ENCODE data around the gene BCL2L2. TPM values are rescaled to one million over a fixed set of nuclear protein-coding genes. Genes with fewer than 3 reads are reported as not detected.

BCL2L2 gene
- total RNA-seq, 4 donors from 2014 or later: 36.7 to 57.8 (median 47.4) TPM

DNA sequence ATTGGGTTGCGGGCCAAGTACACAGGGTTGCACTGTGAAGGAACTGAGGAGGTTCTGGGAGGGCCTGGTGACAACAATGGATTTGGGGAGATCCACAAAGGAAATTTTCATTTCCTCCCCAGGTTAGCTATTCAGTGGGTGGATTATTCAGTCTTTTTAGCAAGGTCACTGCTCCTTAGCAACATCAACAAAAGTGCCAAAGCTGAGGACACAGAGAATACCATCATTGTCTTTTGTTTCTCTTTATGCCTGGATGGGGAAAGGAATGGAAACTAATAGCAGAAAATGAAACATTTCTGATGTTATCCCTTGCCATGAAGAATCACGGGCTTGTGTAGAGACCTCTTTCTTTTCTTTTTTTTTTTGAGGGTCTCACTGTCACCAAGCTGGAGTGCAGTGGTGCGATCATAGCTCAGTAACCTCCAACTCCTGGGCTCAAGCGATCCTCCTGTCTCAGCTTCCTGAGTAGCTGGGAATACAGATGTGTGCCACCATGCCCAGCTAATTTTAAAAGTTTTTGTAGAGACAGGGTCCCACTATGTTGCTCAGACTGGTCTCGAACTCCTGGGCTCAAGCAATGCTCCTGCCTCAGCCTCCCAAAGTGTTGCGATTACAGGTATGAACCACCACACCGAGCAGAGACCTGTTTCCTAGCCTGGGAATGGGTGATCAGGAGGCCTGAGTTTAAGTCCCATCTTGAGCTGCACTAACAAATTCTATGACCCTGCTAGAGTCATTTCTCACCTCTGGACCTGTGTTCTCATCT is 10.4 kb upstream of the BCL2L2 start:
- Histone ChIP-seq H3K27me3 (peaks cover 0 to 3% (median 0%) of the 10 kb centered on the region in 4 donors), H3K27ac (no peak overlapping the region), H3K4me3 (no peak overlapping the region), H3K4me1 (peaks cover 16 to 58% (median 27%) of the 10 kb centered on the region in 3 donors), H3K9me3 (no peaks in the 10 kb centered on the region), H3K36me3 (peaks cover 0 to 14% (median 0%) of the 10 kb centered on the region in 3 donors)
- intact Hi-C loops (cut with DNase I): loop anchor here (10.0 kb wide), 1 partner anchor 111 kb away; the partner anchor contains the start of gene SLC7A8
- no peak for DNase-seq
- WGBS, 2 donors: 94 to 100% methylated on average over 5 of the region's 7 CpGs
- TF ChIP-seq CTCF (IDR thresholded peaks at IDR 0.05): no peak
- TF ChIP-seq POLR2A (IDR thresholded peaks at IDR 0.05): no peak

GRCh38 chr14:23297096-23297495 is 9.5 kb upstream of the BCL2L2 start:
- no peaks in the 10 kb centered on the region for H3K27me3 ChIP-seq
- H3K27ac ChIP-seq: peak overlapping the region in 2 of 4 donors; percentile 94 to 99
- intact Hi-C loops (cut with DNase I): loop anchor here (10.0 kb wide), 1 partner anchor 112 kb away; the partner anchor contains the start of gene SLC7A8
- H3K36me3 ChIP-seq: peaks cover 0 to 14% (median 0%) of the 10 kb centered on the region in 3 donors
- WGBS, 2 donors: 85 to 87% methylated on average over 7 of the region's 7 CpGs
- peaks cover 16 to 61% (median 27%) of the 10 kb centered on the region in 3 donors for H3K4me1 ChIP-seq
- no peak for TF ChIP-seq POLR2A (IDR thresholded peaks at IDR 0.05)
- no peak for TF ChIP-seq CTCF (IDR thresholded peaks at IDR 0.05)
- no peaks in the 10 kb centered on the region for H3K9me3 ChIP-seq
- DNase-seq: no peak
- H3K4me3 ChIP-seq: no peak overlapping the region

DNA sequence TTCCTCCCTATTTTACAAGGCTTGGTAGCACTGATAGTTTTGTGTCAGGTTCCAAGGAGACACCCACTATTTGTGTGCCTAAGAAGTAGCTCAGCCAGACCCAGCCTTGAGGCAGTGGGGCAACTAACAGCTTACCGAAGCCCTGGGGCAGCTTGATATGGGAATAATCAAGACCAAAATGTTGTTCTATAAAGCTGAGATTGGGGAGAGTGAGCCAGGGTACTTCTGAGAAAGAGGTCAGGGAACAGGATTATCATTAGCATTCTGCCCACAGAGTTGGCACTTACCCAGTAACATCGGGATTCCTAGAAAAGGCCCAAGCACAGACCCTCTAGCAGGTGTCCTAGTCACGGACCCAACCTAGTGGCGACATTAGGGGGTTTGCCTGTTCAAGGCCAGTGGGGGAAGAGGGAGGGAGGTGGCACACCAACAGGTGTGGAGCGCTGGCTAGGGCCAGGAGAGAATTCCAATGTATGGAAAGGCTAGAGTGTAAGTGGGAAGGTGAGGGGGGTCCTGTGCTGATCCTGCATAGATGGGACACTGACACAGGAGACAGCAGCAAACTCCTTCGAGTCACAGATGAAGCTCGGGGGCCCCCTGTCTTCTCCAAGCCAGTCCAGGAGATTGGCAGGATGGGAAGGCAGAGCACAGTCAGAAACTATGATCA is 8.9 kb upstream of the BCL2L2 start:
- whole genome bisulfite sequencing, 2 donors: 84 to 87% methylated on average over 6 to 7 of the region's 7 CpGs
- Histone ChIP-seq H3K4me1 (peaks cover 16 to 67% (median 29%) of the 10 kb centered on the region in 3 donors), H3K27me3 (no peaks in the 10 kb centered on the region), H3K9me3 (no peaks in the 10 kb centered on the region), H3K27ac (peak overlapping the region; percentile 54 to 99 (median 96)), H3K36me3 (peaks cover 0 to 14% (median 0%) of the 10 kb centered on the region in 3 donors), H3K4me3 (no peak overlapping the region)
- no peak for DNase-seq
- intact Hi-C loops (cut with DNase I): loop anchor here (10.0 kb wide), 1 partner anchor 113 kb away; the partner anchor contains the start of gene SLC7A8
- no peak for TF ChIP-seq CTCF (IDR thresholded peaks at IDR 0.05)
- TF ChIP-seq POLR2A (IDR thresholded peaks at IDR 0.05): no peak

GRCh38 chr14:23299211-23299957 is 7.2 kb upstream of the BCL2L2 start:
- Histone ChIP-seq H3K9me3 (no peaks in the 10 kb centered on the region), H3K36me3 (peaks cover 0 to 14% (median 0%) of the 10 kb centered on the region in 3 donors), H3K4me1 (peaks cover 16 to 69% (median 33%) of the 10 kb centered on the region in 3 donors), H3K27me3 (no peaks in the 10 kb centered on the region), H3K27ac (peak overlapping the region; percentile 80 to 99 (median 96)), H3K4me3 (peak overlapping the region in 1 of 4 donors; percentile 0)
- intact Hi-C loops (cut with DNase I): loop anchor here (10.0 kb wide), 1 partner anchor 115 kb away; the partner anchor contains the start of gene SLC7A8
- no peak for DNase-seq
- 34 to 53% methylated on average over 2 of the region's 2 CpGs for WGBS, 2 donors
- TF ChIP-seq POLR2A (IDR thresholded peaks at IDR 0.05) (no peak), CTCF (IDR thresholded peaks at IDR 0.05) (no peak)

All from esophagus squamous epithelium (tissue), 5 donors.